T-helper 1 cell treated with Interleukin-12 subunit alpha and Interleukin-12 subunit beta and Interleukin-4 antibody, amounts not matched to agents 30 μg/mL and 1 μg/mL, for 36 hours (primary cell): ENCODE measurements around the gene ANTXR1.

Source experiments
- H3K27ac Mint-ChIP-seq: one replicate; pipeline ENCODE4 v1.8.0; 2021; ENCODE audit warnings: mild to moderate bottlenecking, mixed read lengths
- H3K27me3 Mint-ChIP-seq: one replicate; pipeline ENCODE4 v1.8.0; 2021; ENCODE audit warnings: low read depth, mixed read lengths
- H3K36me3 Mint-ChIP-seq: one replicate; pipeline ENCODE4 v1.8.0; 2021; ENCODE audit warnings: low read depth, mixed read lengths
- H3K4me1 Mint-ChIP-seq: one replicate; pipeline ENCODE4 v1.8.0; 2021; ENCODE audit warnings: low read depth, mixed read lengths
- H3K4me3 Mint-ChIP-seq: one replicate; pipeline ENCODE4 v1.8.0; 2021; ENCODE audit warnings: mild to moderate bottlenecking, moderate library complexity, mixed read lengths
- H3K9me3 Mint-ChIP-seq: one replicate; pipeline ENCODE4 v1.8.0; 2021; ENCODE audit warnings: mixed read lengths

Gene ANTXR1

GRCh38 chr2:69017080-69017479 is 4.1 kb downstream of the ANTXR1 start:
- H3K9me3 Mint-ChIP-seq: no peaks in the 10 kb centered on the region
- H3K27me3 Mint-ChIP-seq: peaks cover 78% of the 10 kb centered on the region
- no peaks in the 10 kb centered on the region for H3K36me3 Mint-ChIP-seq
- no peak overlapping the region for H3K27ac Mint-ChIP-seq
- peaks cover 12% of the 10 kb centered on the region for H3K4me1 Mint-ChIP-seq
- H3K4me3 Mint-ChIP-seq: no peak overlapping the region

DNA sequence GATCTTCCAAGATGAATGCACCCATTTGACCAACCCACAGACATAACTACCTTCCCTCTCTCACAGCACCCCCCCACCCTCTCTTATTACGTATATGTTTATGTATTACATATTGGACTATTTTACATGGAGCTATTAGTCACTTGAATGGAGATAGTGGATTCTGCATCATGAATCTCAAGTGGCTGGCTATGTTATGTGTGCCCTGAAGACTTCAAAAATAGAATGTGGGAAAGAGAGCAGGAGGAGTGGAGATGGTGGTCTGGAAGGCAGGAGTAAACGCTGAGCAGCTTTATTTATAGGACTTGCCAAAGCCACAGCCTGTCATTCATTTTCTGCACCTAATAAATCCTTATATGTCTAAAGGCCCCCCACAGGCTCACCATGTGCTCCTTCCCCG is 4.9 kb downstream of the ANTXR1 start:
- H3K27ac Mint-ChIP-seq: no peak overlapping the region
- H3K4me1 Mint-ChIP-seq: peaks cover 6% of the 10 kb centered on the region
- H3K36me3 Mint-ChIP-seq: no peaks in the 10 kb centered on the region
- H3K9me3 Mint-ChIP-seq: no peaks in the 10 kb centered on the region
- peaks cover 71% of the 10 kb centered on the region for H3K27me3 Mint-ChIP-seq
- no peak overlapping the region for H3K4me3 Mint-ChIP-seq

GRCh38 chr2:69018678-69019095 is 5.7 kb downstream of the ANTXR1 start:
- Mint-ChIP-seq H3K27ac (no peak overlapping the region), H3K9me3 (no peaks in the 10 kb centered on the region), H3K4me1 (peaks cover 6% of the 10 kb centered on the region), H3K36me3 (no peaks in the 10 kb centered on the region), H3K27me3 (peaks cover 66% of the 10 kb centered on the region), H3K4me3 (no peak overlapping the region)

GRCh38 chr2:69020496-69021426 is 7.8 kb downstream of the ANTXR1 start:
- Mint-ChIP-seq H3K36me3 (no peaks in the 10 kb centered on the region), H3K4me3 (no peak overlapping the region), H3K27ac (no peak overlapping the region), H3K4me1 (no peaks in the 10 kb centered on the region), H3K9me3 (no peaks in the 10 kb centered on the region), H3K27me3 (peaks cover 46% of the 10 kb centered on the region)

GRCh38 chr2:69021727-69022126 is 8.7 kb downstream of the ANTXR1 start:
- Mint-ChIP-seq H3K9me3 (no peaks in the 10 kb centered on the region), H3K36me3 (no peaks in the 10 kb centered on the region), H3K4me3 (no peak overlapping the region), H3K4me1 (no peaks in the 10 kb centered on the region), H3K27ac (no peak overlapping the region), H3K27me3 (peaks cover 43% of the 10 kb centered on the region)

- Mint-ChIP-seq H3K4me3 (no peak overlapping the region), H3K36me3 (no peaks in the 10 kb centered on the region), H3K4me1 (no peaks in the 10 kb centered on the region), H3K9me3 (no peaks in the 10 kb centered on the region), H3K27ac (no peak overlapping the region), H3K27me3 (peaks cover 42% of the 10 kb centered on the region)
These were observed 9.6 kb downstream of the ANTXR1 start for GRCh38 chr2:69022548-69022947.

GRCh38 chr2:69023236-69023635 is 10.3 kb downstream of the ANTXR1 start:
- Mint-ChIP-seq H3K4me1 (no peaks in the 10 kb centered on the region), H3K4me3 (no peak overlapping the region), H3K27me3 (peaks cover 39% of the 10 kb centered on the region), H3K9me3 (no peaks in the 10 kb centered on the region), H3K36me3 (no peaks in the 10 kb centered on the region), H3K27ac (no peak overlapping the region)

DNA sequence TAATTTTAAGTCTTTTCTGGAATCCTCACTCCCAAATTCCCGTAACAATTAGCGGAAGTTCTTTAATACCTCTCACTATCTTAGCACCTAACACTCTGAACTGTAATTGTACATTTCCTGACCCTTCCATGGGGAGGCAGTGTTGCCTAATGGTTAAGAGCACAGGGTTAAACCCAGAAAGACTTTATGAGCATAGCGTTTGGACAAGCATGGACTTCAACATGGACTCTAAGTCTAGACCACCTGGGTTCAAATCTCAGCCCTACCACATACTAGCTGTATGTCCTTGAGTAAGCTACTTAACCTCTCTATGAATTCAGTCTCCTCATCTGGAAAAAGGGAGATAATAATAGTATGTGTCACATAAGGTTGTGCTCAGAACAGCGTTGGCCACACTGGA is 13.0 kb downstream of the ANTXR1 start:
- Mint-ChIP-seq H3K4me1 (no peaks in the 10 kb centered on the region), H3K36me3 (no peaks in the 10 kb centered on the region), H3K9me3 (no peaks in the 10 kb centered on the region), H3K4me3 (no peak overlapping the region), H3K27ac (no peak overlapping the region), H3K27me3 (peaks cover 28% of the 10 kb centered on the region)

- Mint-ChIP-seq H3K9me3 (no peaks in the 10 kb centered on the region), H3K4me1 (no peaks in the 10 kb centered on the region), H3K27ac (no peak overlapping the region), H3K36me3 (no peaks in the 10 kb centered on the region), H3K4me3 (no peak overlapping the region), H3K27me3 (peaks cover 30% of the 10 kb centered on the region)
These were observed 13.9 kb downstream of the ANTXR1 start for GRCh38 chr2:69026691-69027459.

DNA sequence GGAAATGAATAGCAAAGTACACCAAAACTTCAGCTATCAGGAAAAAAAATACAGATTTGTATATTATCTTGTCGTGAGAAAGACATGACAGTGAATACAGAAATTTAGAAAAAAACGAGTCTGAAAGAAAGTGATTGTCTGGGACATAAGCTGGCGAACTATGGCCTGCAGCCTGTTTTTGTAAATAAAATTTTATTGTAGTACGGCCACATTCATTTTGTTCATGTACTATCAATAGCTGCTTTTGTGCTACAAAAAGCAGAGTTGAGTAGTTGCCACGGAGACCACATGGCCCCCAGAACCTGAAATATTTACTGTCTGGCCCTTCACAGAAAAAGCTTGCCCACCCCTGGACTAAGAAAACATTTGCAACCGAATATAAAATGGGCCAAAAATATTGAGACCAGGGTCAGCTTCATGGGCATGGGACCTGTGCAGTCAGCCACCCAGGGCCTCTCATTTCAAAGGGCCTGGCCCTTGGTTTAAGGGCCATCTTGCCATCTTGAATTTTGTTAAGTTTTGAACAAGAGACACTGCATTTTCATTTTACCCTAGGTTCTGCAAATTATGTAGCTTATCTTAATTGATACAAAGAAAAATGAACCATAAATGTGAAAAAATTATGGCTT is 17.9 kb downstream of the ANTXR1 start:
- no peaks in the 10 kb centered on the region for H3K9me3 Mint-ChIP-seq
- peaks cover 63% of the 10 kb centered on the region for H3K27me3 Mint-ChIP-seq
- H3K4me1 Mint-ChIP-seq: no peaks in the 10 kb centered on the region
- no peak overlapping the region for H3K27ac Mint-ChIP-seq
- H3K36me3 Mint-ChIP-seq: no peaks in the 10 kb centered on the region
- H3K4me3 Mint-ChIP-seq: no peak overlapping the region

- H3K4me1 Mint-ChIP-seq: no peaks in the 10 kb centered on the region
- peaks cover 64% of the 10 kb centered on the region for H3K27me3 Mint-ChIP-seq
- H3K9me3 Mint-ChIP-seq: no peaks in the 10 kb centered on the region
- H3K4me3 Mint-ChIP-seq: no peak overlapping the region
- H3K27ac Mint-ChIP-seq: no peak overlapping the region
- H3K36me3 Mint-ChIP-seq: no peaks in the 10 kb centered on the region
These were observed 18.5 kb downstream of the ANTXR1 start for GRCh38 chr2:69031466-69031865.

- Mint-ChIP-seq H3K9me3 (no peaks in the 10 kb centered on the region), H3K4me3 (no peak overlapping the region), H3K27ac (no peak overlapping the region), H3K4me1 (no peaks in the 10 kb centered on the region), H3K36me3 (no peaks in the 10 kb centered on the region), H3K27me3 (peaks cover 61% of the 10 kb centered on the region)
These were observed 19.4 kb downstream of the ANTXR1 start for GRCh38 chr2:69032336-69032735.

DNA sequence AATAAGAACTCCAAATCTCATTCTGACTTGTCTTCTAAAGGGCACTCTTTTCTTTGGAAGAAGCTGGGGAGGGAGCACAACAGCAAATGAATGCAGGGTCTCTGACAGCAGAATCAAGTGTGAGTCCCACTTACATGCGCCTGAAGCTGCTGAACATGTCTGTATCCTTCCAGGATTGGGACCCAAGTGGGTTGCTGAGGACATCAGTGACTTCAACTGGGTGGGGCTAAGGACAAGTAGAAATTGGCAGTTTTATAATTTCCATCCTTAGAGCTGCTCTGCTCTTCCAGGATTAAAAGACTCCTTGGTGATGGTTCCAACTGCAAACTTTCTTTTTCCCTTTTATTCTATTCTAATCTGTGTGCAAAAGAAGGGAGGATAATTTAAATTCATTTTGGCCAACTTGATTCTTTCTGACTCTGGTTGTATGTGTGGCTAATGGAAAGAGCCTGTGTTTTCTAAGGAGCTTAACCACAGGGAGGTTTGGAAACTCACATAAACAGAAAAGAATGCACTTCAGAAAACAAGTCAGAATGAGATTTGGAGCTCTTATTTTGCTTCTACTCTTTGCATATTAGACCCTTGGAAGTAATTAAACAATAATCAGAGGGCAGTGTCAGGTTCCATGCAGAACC is 20.6 kb downstream of the ANTXR1 start:
- H3K36me3 Mint-ChIP-seq: no peaks in the 10 kb centered on the region
- no peak overlapping the region for H3K27ac Mint-ChIP-seq
- no peaks in the 10 kb centered on the region for H3K9me3 Mint-ChIP-seq
- peaks cover 64% of the 10 kb centered on the region for H3K27me3 Mint-ChIP-seq
- no peaks in the 10 kb centered on the region for H3K4me1 Mint-ChIP-seq
- H3K4me3 Mint-ChIP-seq: no peak overlapping the region

DNA sequence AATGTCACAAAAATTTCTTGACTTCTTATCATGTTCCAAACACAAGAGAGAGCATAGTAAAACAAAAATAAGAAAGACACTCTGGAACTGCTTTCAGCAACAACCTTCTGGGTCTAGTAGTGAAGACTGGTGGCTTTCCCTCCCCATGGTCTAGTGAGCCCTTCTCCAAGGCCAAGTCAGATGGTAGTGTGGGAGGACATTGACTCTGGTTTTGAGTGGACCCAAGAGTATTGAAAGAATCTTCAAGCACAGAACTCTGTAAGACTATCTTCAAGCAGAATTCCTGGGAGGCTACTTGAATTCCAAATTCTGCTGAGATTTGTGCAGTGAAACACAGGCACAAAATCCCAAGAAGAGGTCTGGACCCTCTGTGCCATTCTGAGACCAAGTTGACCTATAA is 21.1 kb downstream of the ANTXR1 start:
- H3K9me3 Mint-ChIP-seq: no peaks in the 10 kb centered on the region
- H3K4me3 Mint-ChIP-seq: no peak overlapping the region
- H3K4me1 Mint-ChIP-seq: no peaks in the 10 kb centered on the region
- no peak overlapping the region for H3K27ac Mint-ChIP-seq
- H3K36me3 Mint-ChIP-seq: no peaks in the 10 kb centered on the region
- H3K27me3 Mint-ChIP-seq: peaks cover 64% of the 10 kb centered on the region
